Measurements from ENCODE around the gene LRRC56. TPM values are rescaled to one million over a fixed set of nuclear protein-coding genes. Genes with fewer than 3 reads are reported as not detected.

Gene LRRC56
- total and polyA plus RNA-seq, 9 of the 15 experiments (the other 6 are each of a cell fraction or from before 2014, with no cell fraction given), result 0.03 to 4.5 (median 1.0) TPM; not detected in 1

GRCh38 chr11:576811-577610 lies 39.7 kb downstream of the LRRC56 start (continued):
- 0 out of 2 replicates have a peak, but pooled peaks have one; percentile 22 for TF ChIP-seq GABPB1 (CRISPR knock-in tag; IDR thresholded peaks at IDR 0.05)
- TF ChIP-seq E2F4 (CRISPR knock-in tag; IDR thresholded peaks at IDR 0.05; ENCODE audit: low read depth), result no peak
- no peak for TF ChIP-seq NFXL1 (CRISPR knock-in tag; IDR thresholded peaks at IDR 0.05)
- no peak for TF ChIP-seq SNRNP70 (optimal IDR thresholded peaks at IDR 0.05; ENCODE audit: low read depth, low read length)
- peak; percentile 54 for TF ChIP-seq RBFOX2 (IDR thresholded peaks at IDR 0.05; ENCODE audit: low read depth, low read length)
- no peak for TF ChIP-seq RBM14 (IDR thresholded peaks at IDR 0.05; ENCODE audit: borderline replicate concordance, insufficient read depth, low read depth, low read length)

- H3K4me1 ChIP-seq (replicated peaks in 1 of 2; ENCODE audit: control insufficient read depth in 2 of 2, insufficient read depth in 2 of 2, low read length in 2 of 2), result peaks cover 43 to 69% of the 10 kb centered on the region in 2 experiments
- peak overlapping the region; percentile 97 to 100 for H3K9ac ChIP-seq (ENCODE audit: insufficient read depth in 1 of 2, low read depth in 2 of 2, low read length in 2 of 2)
- FAIRE-seq (no peak), ATAC-seq (no peak), DNase-seq (ENCODE audit: extremely low read depth in 1 of 4, low spot score in 3 of 4) (no peak)
- ChIA-PET CTCF (ENCODE audit: low intra/inter-chr PET ratio) (no interaction called here), POLR2A (interaction anchor here (1.1 to 2.0 kb wide), 3 partner anchors 8 to 13 kb away, joined by 3 to 6 read pairs (median 5); no protein-coding TSS in a partner anchor)
- peak overlapping the region; percentile 100; the same call in 2 of the 3 replicates for H3K27ac ChIP-seq (ENCODE audit: extremely low read depth, low read depth, low read length)
- WGBS (ENCODE audit: insufficient coverage, low coverage, missing lambda C conversion rate), result 14% methylated on average over 6 of the region's 6 CpGs
- H4K20me1 ChIP-seq (replicated peaks; ENCODE audit: control insufficient read depth, insufficient read depth, low read length), result peaks cover 43% of the 10 kb centered on the region
- in situ Hi-C loops (cut with MboI) (no loop called here), intact Hi-C loops (cut with micrococcal nuclease) (no loop called here)
- peak overlapping the region; percentile 97 for H3K4me2 ChIP-seq (ENCODE audit: insufficient read depth, low read length)
- no peaks in the 10 kb centered on the region for H3K9me3 ChIP-seq (replicated peaks; ENCODE audit: control insufficient read depth, insufficient read depth, low read depth, low read length)
- peaks cover 16% of the 10 kb centered on the region for H3K9me1 ChIP-seq (ENCODE audit: control insufficient read depth, insufficient read depth, low read length)
- peak overlapping the region; percentile 90 for H3K4me3 ChIP-seq
- H3K36me3 ChIP-seq (ENCODE audit: control insufficient read depth, insufficient read depth, low read length), result peaks cover 48% of the 10 kb centered on the region; the same call in 2 of the 3 replicates
- no peak overlapping the region for H2AFZ ChIP-seq (ENCODE audit: low read depth, low read length)
- H3K27me3 ChIP-seq (ENCODE audit: control insufficient read depth in 2 of 2, insufficient read depth in 2 of 2, low read length in 2 of 2), result no peaks in the 10 kb centered on the region
- H3K79me2 ChIP-seq (ENCODE audit: control insufficient read depth, insufficient read depth, low read length), result peaks cover 78% of the 10 kb centered on the region
- TSS peak; percentile 62 for BruUV-seq (replicated peaks)
- TF ChIP-seq ZNF507 (tag; conservative IDR thresholded peaks at IDR 0.05) (no peak), FOS (IDR thresholded peaks at IDR 0.05; ENCODE audit: extremely low read depth, insufficient read length) (no peak), NCOA4 (IDR thresholded peaks at IDR 0.05; ENCODE audit: partially characterized antibody) (no peak), GABPA (tag; conservative IDR thresholded peaks at IDR 0.05; ENCODE audit: low read depth) (no peak), PHTF2 (CRISPR knock-in tag; IDR thresholded peaks at IDR 0.05) (no peak), ZC3H4 (CRISPR knock-in tag; IDR thresholded peaks at IDR 0.05; ENCODE audit: borderline replicate concordance) (no peak), NRF1 (conservative IDR thresholded peaks at IDR 0.05 in 1 of 2, IDR thresholded peaks at IDR 0.05 in 1 of 2) (no peak), ZBTB2 (IDR thresholded peaks at IDR 0.05) (no peak), E2F3 (CRISPR knock-in tag; IDR thresholded peaks at IDR 0.05) (no peak), CXXC5 (CRISPR knock-in tag; IDR thresholded peaks at IDR 0.05) (no peak), SMARCA4 (IDR thresholded peaks at IDR 0.05) (no peak), ZNF785 (CRISPR knock-in tag; IDR thresholded peaks at IDR 0.05) (no peak), NR0B1 (IDR thresholded peaks at IDR 0.05; ENCODE audit: partially characterized antibody) (no peak)
Observed at GRCh38 chr11:577611-577894, 40.2 kb downstream of the LRRC56 start.
